KOPT-K1 (cell line): ENCODE results near the gene CCL1.

ENCODE experiments used
- H3K27ac ChIP-seq: fragments of 200-600 bp; sonication (generic); 2 replicates; pipeline ENCODE4 v1.5.1; 2016; ENCODE audit warnings: antibody characterized with exemption, mild to moderate bottlenecking, low read depth, low read length; ENCODE audit not compliant: poor library complexity, severe bottlenecking
- H3K36me3 ChIP-seq: fragments of 200-600 bp; sonication (generic); 2 replicates; pipeline ENCODE4 v1.5.1; 2017; ENCODE audit warnings: antibody characterized with exemption, mild to moderate bottlenecking, low read length, moderate library complexity; ENCODE audit not compliant: insufficient read depth
- H3K9me3 ChIP-seq: fragments of 200-600 bp; sonication (generic); 2 replicates; pipeline ENCODE4 v1.5.1; 2017; ENCODE audit warnings: antibody characterized with exemption, low read length, mild to moderate bottlenecking; ENCODE audit not compliant: insufficient read depth, poor library complexity, severe bottlenecking

The CCL1 gene, protein sequence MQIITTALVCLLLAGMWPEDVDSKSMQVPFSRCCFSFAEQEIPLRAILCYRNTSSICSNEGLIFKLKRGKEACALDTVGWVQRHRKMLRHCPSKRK

DNA sequence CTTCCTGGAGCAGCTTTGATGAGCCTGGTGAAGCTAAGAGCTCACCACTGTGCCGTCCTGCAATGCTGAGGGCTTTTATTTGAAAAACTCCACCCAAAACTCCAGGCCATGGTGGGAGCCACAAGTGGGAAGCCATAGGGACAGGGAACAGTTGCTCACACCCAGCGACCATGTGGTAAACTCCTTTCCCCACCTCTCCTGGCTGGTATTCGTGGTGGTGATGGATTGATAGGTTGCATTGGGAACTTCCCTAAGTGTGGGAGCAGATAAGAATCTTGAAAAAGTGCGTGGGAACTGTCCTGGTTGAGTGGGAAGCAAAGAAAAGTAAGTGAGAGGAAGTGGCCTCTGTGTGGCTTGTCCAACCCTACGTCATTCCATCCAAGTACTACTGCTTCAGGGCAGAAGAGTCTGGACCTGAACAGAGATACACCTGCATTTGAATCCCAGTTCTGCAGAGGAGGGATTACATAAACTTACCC, at the start of gene CCL1:
Gene CCL1 (minus strand): TSS at position 51 of the 479 bp plus-strand sequence. CDS start 72 bp downstream, outside the sequence.
- no peaks in the 10 kb centered on the region for H3K9me3 ChIP-seq
- H3K27ac ChIP-seq = peak within 1 kb of the TSS; percentile 99
- H3K36me3 ChIP-seq = no peaks in the 10 kb centered on the region

DNA sequence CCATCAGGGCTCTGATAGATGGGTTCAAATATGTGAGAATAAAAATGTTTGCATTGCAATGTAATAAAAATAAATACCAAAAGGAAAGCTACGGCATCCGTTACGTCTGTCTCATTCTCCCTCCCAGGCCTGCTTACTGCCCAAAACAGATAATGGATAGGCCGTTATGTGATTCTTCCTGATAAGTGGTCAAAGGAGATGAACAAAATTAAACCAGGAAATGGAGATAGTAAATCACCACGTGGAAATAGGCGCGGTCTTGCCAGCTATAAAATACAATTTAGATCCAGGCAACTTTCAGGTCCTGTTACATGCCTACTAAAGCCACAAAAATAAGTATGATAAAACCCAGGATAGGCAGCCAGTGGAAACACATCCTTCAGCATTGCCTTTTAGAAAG, 49.5 kb upstream of the CCL1 start:
- no peaks in the 10 kb centered on the region for H3K9me3 ChIP-seq
- H3K36me3 ChIP-seq = no peaks in the 10 kb centered on the region
- no peak overlapping the region for H3K27ac ChIP-seq

DNA sequence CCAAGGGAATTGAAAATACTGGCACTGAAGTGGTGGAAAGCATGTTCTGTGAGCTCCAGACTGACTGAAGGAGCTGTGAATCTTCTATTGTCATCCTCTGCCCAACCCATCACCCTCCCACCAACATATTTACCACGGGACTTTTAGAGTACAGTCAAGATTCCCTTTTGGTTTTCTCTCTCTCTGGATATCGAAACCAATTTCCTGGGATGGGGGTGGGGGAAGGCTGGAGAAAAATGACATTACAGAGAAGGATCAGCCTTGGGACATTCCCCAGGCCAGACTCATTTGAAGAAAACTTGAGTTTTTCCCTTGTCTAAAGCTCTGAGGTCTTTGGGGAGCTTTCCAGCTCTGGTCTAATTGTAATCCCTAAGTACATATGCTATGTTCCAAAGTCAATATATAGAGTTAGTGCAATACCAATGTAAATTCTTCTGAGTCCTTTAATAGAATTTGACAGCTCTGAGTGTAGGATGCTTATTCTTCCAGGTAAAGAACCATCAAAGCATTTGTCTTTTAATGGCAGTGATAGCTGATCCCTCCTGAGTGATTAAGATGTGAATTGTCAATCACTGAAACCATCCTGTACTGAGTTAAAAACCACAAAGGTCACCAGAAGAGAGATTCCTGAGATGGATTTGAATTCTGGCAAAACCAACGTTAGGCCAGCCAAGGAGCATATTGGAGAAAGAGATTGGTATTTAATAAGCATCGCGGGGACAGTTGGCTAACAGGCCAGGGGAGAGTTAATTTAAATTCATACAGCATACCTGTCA, 48.8 kb upstream of the CCL1 start:
- no peaks in the 10 kb centered on the region for H3K9me3 ChIP-seq
- no peak overlapping the region for H3K27ac ChIP-seq
- no peaks in the 10 kb centered on the region for H3K36me3 ChIP-seq

DNA sequence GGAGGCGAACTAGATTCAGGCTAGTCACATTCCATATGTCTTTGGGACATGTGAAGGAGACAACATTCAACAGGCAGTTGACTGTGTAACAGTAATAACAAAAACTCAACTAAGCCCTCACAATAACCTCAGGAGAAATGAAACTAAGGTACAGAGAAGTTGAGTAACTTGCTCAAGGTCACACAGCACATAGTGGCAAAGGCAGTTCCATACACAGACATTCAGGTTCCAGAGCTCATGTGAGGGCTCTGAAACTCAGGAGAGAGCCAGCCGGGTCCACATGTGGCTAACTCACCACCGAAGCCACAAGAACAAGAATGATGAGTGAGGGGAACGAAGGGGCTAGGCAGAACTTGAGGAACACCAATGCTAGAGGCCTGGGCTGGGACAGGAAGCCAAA, 46.3 kb upstream of the CCL1 start:
- H3K9me3 ChIP-seq = no peaks in the 10 kb centered on the region
- no peak overlapping the region for H3K27ac ChIP-seq
- H3K36me3 ChIP-seq = no peaks in the 10 kb centered on the region

DNA sequence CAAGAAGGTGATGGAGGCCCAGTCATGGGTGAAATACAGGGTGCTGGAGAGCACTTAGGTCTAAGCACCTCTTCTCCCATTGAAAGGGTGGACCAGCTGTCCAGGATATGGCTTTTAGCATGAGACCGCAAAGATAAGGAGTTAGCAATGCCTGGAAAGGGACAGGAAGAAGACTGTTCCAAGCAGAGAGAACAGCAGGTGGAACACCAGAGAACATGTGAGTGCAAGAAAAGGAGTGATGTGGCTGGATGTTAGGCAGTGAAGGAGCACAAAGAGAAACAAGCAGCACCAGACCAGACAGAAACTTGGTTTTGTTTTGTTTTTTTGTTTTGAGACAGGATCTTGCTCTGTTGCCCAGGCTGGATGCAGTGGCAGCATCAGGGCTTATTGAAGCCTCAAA, 45.4 kb upstream of the CCL1 start:
- H3K36me3 ChIP-seq = no peaks in the 10 kb centered on the region
- no peaks in the 10 kb centered on the region for H3K9me3 ChIP-seq
- H3K27ac ChIP-seq = no peak overlapping the region

DNA sequence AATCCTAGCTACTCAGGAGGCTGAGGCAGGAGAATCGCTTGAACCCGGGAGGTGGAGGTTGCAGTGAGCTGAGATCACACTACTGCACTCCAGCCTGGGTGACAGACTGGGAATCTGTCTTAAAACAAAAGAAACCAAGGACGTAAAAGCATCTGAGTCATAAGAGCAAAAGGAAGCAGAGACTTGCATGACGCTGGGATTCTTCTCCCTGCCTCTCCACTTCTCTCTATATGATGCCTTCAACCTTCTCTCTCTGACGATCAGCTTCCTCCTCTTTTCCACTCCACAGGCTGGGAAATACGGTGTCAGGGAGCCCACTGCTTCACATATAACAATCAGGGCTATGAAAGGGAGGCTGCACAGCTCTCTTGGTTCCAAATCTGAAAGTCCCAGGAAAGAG, 43.2 kb upstream of the CCL1 start:
- no peaks in the 10 kb centered on the region for H3K9me3 ChIP-seq
- H3K27ac ChIP-seq = no peak overlapping the region
- H3K36me3 ChIP-seq = no peaks in the 10 kb centered on the region

DNA sequence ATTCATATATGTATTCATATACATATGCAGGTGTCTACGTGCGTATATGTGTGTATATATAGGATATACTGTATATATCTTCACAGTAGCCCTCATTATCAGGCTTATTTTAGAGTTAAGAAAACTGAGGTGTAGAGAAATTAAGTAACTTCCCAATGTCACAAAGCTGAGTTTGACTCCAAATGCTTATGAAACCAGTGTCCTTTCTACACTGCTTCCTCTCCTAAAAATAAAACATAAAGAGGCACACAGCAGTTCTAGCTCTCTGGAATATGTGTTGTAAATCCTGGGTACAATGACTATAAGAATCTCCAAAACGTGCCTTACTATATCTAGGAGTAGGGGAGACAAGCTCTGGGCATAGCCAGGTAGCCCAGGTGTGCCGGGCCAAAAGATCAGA, 40.0 kb upstream of the CCL1 start:
- no peak overlapping the region for H3K27ac ChIP-seq
- H3K36me3 ChIP-seq = no peaks in the 10 kb centered on the region
- H3K9me3 ChIP-seq = no peaks in the 10 kb centered on the region

DNA sequence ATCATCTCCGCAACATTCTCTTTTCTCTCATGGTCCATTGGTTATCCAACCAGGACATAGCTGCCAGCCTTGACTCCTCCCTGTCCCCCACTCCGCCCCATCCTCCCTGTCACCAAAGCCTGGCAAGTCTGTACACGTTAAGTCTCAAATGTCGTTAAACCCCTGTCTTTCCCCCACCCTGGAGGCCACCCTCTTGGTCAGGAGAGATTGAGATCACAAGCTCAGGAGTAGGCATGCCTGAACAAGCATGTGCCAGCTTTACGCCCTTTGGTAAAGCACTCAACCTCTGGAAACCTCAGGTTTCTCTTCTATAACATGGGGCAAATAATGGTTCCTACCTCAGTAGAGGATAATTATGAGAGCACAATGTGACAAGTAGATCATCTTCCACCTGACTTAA, 38.1 kb upstream of the CCL1 start:
- Histone ChIP-seq H3K36me3 (no peaks in the 10 kb centered on the region), H3K9me3 (no peaks in the 10 kb centered on the region), H3K27ac (no peak overlapping the region)

DNA sequence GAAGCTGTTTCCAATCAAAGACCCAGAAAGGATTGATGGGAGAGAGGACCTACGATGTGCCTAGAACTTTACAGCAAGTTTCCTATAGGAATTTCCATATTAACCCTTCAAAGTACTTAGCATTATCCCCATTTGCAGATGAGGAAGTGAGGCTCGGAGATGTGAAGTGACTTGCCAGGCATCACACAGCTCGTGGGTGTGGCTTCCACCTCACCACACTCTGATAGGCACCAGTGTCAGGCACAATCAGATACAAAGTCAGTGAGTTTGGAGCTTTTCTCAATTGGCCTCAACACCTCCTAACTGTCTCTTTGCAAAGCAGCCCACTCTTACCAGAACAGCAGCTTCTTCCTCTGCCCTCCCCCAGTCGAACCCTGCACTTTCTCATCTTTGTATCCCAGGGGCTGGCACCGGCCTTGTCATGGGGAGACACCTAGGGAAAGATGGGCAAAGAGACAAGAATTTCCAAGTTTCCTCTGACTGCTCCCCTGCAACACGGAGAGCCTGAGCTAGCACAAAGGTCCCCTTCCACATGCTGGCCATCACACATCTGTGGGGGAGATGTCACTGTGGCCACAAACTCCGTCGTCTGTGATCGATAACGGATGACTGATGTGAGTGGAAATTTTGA, 37.4 kb upstream of the CCL1 start:
- Histone ChIP-seq H3K9me3 (no peaks in the 10 kb centered on the region), H3K27ac (no peak overlapping the region), H3K36me3 (no peaks in the 10 kb centered on the region)

DNA sequence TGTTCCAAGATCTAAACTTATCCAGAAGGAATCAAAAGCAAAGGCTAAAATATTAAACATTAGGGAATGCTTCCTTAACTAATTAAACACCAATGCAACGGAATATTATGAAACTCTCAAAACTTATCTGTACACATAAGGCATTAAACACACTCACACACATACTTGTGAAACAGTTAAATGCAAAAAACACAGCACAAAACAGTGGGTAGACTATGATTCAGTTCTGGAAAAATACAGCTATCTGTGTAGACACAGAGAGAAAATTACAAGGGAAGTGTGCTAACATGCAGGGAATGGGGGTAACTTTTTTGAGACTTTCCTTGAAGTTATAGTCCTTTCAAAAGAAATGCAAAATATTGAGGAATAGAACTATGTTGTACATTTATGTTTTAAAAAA, 36.7 kb upstream of the CCL1 start:
- Histone ChIP-seq H3K9me3 (no peaks in the 10 kb centered on the region), H3K27ac (no peak overlapping the region), H3K36me3 (no peaks in the 10 kb centered on the region)

DNA sequence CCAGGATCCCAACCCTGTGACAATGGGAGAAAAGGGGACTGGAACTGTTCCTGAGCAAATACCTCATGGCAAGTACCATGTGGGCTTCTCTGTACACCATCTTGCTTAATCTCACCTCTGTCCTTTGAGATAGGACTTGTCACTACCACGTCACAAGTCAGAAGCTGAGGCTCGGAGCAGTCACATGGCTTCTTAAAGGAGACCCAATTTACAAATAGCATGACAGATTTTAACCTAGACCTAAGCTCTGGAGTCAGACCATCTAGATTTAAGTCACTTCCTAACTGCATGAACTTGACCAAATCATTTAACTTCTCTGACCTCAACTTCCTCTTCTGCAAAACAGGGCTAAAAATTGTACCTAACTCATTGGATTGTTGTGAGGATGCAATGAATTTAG, 36.0 kb upstream of the CCL1 start:
- Histone ChIP-seq H3K9me3 (no peaks in the 10 kb centered on the region), H3K27ac (peak overlapping the region; percentile 19), H3K36me3 (no peaks in the 10 kb centered on the region)

DNA sequence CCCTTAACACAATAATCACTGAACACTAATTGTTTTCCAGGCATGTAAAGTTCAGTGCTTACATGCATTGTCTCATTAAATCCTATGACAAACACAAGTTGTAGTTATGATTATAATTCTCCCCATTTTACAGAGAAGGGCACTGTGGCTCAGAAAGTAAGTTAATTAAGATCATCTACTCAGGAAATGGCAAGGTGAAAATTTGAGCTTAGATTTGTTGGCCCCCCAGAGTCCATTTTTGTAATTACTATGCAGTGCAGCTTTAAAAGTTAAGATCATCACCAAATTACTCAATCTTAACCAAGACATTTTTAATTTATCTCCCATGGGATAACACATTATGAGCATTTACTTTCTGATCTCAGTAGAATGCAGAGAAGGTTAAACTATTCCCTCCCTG, 34.2 kb upstream of the CCL1 start:
- Histone ChIP-seq H3K36me3 (no peaks in the 10 kb centered on the region), H3K27ac (no peak overlapping the region), H3K9me3 (no peaks in the 10 kb centered on the region)

DNA sequence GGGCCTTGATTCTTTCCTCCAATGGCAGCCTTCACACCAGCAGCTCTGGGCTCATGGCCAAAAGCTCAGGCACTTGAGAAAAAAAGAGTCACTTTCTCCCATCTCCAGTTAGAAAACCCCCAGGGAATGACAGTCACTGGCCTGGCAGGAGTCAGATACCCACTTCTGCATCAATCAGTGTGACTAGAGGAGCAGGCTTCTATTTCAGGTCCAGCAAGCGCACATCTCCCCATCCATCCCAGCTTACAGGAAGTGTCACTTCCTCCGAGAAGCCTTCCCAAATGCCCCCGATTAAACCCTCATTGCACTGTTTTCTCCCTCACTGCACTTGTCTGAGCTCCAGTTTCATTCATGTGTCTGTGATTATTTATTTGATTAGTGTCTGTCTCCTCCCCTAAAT, 30.4 kb upstream of the CCL1 start:
- Histone ChIP-seq H3K9me3 (no peaks in the 10 kb centered on the region), H3K36me3 (no peaks in the 10 kb centered on the region), H3K27ac (no peak overlapping the region)

DNA sequence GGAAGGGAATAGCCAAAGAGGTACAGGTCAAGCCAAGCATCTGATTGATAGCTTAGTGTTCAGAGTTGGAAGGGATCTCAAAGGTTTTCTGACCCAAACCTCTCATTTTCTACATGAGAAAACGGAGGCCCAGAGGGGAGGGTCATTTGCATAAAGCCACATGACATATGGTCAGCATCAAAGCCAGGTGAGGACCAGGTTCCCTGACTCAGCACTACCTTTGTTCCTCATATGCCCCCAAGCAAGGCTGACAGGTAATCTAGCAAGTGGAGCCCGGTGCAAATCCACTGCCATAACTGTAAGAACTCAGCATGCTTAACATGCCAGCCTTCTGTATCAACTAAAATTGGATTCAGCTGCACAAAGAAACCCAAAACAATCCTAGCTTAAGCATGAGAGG, 28.2 kb upstream of the CCL1 start:
- Histone ChIP-seq H3K36me3 (no peaks in the 10 kb centered on the region), H3K27ac (no peak overlapping the region), H3K9me3 (no peaks in the 10 kb centered on the region)

DNA sequence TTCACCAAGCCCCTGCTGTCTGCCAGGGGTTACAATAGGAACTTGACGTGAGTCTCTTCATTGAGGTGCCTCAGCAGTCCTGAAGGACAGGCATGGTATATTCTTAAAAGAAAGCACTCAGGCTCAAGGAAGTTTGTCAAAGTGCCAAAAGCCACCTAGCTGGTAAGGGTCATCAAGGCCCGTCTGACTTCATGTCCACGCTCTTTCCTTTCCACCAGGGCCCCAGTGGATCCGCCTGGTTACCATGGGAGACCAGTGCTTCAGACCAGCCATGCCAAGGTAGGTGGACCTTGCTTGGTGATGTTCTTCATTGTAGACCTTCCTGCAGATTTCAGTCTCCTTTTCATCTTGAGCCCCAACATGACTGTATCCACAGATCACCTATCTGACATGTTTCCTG, 27.6 kb upstream of the CCL1 start:
- no peak overlapping the region for H3K27ac ChIP-seq
- no peaks in the 10 kb centered on the region for H3K36me3 ChIP-seq
- no peaks in the 10 kb centered on the region for H3K9me3 ChIP-seq
